Endothelial cell of umbilical vein (primary cell): ENCODE measurements around the gene HSD3B1.

ENCODE experiments used
- EZH2 ChIP-seq: IDR thresholded peaks from 2 replicates; pipeline ENCODE4 v1.6.1; 2012; ENCODE audit warnings: borderline replicate concordance, low read depth, mild to moderate bottlenecking, moderate library complexity, low read length, inconsistent platforms; ENCODE audit not compliant: severe bottlenecking
- JUN ChIP-seq: IDR thresholded peaks from 2 replicates; pipeline ENCODE4 v1.6.1; 2011; ENCODE audit warnings: borderline replicate concordance, low read depth; ENCODE audit not compliant: insufficient read length, insufficient read depth
- MYC ChIP-seq: IDR thresholded peaks from one replicate; pipeline ENCODE4 v1.6.1; 2011; ENCODE audit warnings: mild to moderate bottlenecking, low read depth, low read length
- POLR2A ChIP-seq: IDR thresholded peaks from 2 replicates; pipeline ENCODE4 v1.6.1; 2012; ENCODE audit warnings: low read depth, mild to moderate bottlenecking, control low read depth, low read length
- POLR2AphosphoS5 ChIP-seq: IDR thresholded peaks from 2 replicates; pipeline ENCODE4 v1.6.1; 2012; ENCODE audit warnings: low read depth, mild to moderate bottlenecking, control low read depth, low read length, moderate library complexity; ENCODE audit not compliant: insufficient read depth
- TF ChIP-seq, protein P1 (sequence below), 2 donors: IDR thresholded peaks; 1 replicate in 1 of 2; 2 replicates in 1 of 2; pipeline ENCODE4 v1.5.1; 2011; ENCODE audit warnings: low read length in 2 of 2, mild to moderate bottlenecking in 2 of 2, moderate library complexity in 2 of 2, control low read depth in 1 of 2, inconsistent platforms in 1 of 2, low read depth in 1 of 2; ENCODE audit not compliant: insufficient read depth in 1 of 2; ENCODE audit errors: extremely low read depth in 1 of 2

- TF ChIP-seq, protein P1, sequence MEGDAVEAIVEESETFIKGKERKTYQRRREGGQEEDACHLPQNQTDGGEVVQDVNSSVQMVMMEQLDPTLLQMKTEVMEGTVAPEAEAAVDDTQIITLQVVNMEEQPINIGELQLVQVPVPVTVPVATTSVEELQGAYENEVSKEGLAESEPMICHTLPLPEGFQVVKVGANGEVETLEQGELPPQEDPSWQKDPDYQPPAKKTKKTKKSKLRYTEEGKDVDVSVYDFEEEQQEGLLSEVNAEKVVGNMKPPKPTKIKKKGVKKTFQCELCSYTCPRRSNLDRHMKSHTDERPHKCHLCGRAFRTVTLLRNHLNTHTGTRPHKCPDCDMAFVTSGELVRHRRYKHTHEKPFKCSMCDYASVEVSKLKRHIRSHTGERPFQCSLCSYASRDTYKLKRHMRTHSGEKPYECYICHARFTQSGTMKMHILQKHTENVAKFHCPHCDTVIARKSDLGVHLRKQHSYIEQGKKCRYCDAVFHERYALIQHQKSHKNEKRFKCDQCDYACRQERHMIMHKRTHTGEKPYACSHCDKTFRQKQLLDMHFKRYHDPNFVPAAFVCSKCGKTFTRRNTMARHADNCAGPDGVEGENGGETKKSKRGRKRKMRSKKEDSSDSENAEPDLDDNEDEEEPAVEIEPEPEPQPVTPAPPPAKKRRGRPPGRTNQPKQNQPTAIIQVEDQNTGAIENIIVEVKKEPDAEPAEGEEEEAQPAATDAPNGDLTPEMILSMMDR (IDR thresholded peaks at IDR 0.05; ENCODE audit: extremely low read depth in 1 of 2, insufficient read depth in 1 of 2, low read depth in 1 of 2, low read length in 2 of 2): no peak
- TF ChIP-seq MYC (no peak), EZH2 (no peak), POLR2AphosphoS5 (no peak), JUN (no peak), POLR2A (no peak)
Measured at GRCh38 chr1:119462964-119463363, 44.0 kb upstream of the HSD3B1 start.
